GM21360 (cell line): ENCODE results near the gene BARX2.

ENCODE experiments used
- ATAC-seq: cut with Tn5 transposase; IDR thresholded peaks from one replicate; pipeline ENCODE4 v1.9.1; 2021; ENCODE audit warnings: mild to moderate bottlenecking, moderate library complexity; ENCODE audit not compliant: unreplicated experiment

Gene BARX2

GRCh38 chr11:129373489-129373953 is 2.1 kb upstream of the BARX2 start:
- ATAC-seq, result no peak

- no peak for ATAC-seq
These were observed 1.3 kb upstream of the BARX2 start for GRCh38 chr11:129374081-129374992.

GRCh38 chr11:129374993-129375750 is 476 bp upstream of the BARX2 start:
- ATAC-seq, result no peak

GRCh38 chr11:129376658-129377341 is 1.2 kb downstream of the BARX2 start:
- ATAC-seq, result no peak

GRCh38 chr11:129377739-129378138 is 2.1 kb downstream of the BARX2 start:
- no peak for ATAC-seq

GRCh38 chr11:129380413-129380812 is 4.8 kb downstream of the BARX2 start:
- no peak for ATAC-seq

GRCh38 chr11:129382583-129382982 is 6.9 kb downstream of the BARX2 start:
- ATAC-seq, result no peak

GRCh38 chr11:129383060-129383459 is 7.4 kb downstream of the BARX2 start:
- ATAC-seq, result no peak

- ATAC-seq, result no peak
These were observed 7.9 kb downstream of the BARX2 start for GRCh38 chr11:129383502-129383901.

- no peak for ATAC-seq
These were observed 8.8 kb downstream of the BARX2 start for GRCh38 chr11:129384415-129384814.

GRCh38 chr11:129385801-129386200 is 10.2 kb downstream of the BARX2 start:
- ATAC-seq, result no peak

- ATAC-seq, result no peak
These were observed 11.2 kb downstream of the BARX2 start for GRCh38 chr11:129386795-129387397.

- ATAC-seq, result no peak
These were observed 11.8 kb downstream of the BARX2 start for GRCh38 chr11:129387434-129387833.

- no peak for ATAC-seq
These were observed 13.2 kb downstream of the BARX2 start for GRCh38 chr11:129388824-129389223.

- ATAC-seq, result no peak
These were observed 14.7 kb downstream of the BARX2 start for GRCh38 chr11:129390303-129390821.

- ATAC-seq, result no peak
These were observed 15.7 kb downstream of the BARX2 start for GRCh38 chr11:129391360-129391759.

GRCh38 chr11:129391821-129392220 is 16.2 kb downstream of the BARX2 start:
- no peak for ATAC-seq

GRCh38 chr11:129392995-129393394 is 17.3 kb downstream of the BARX2 start:
- no peak for ATAC-seq

- no peak for ATAC-seq
These were observed 19.1 kb downstream of the BARX2 start for GRCh38 chr11:129394709-129395108.

- ATAC-seq, result no peak
These were observed 19.8 kb downstream of the BARX2 start for GRCh38 chr11:129395432-129395831.

GRCh38 chr11:129395883-129396282 is 20.2 kb downstream of the BARX2 start:
- ATAC-seq, result no peak
